Measurements from ENCODE around the gene SKAP2.

GRCh38 chr7:26698194-26698593 lies 166.2 kb downstream of the SKAP2 start:
- TF ChIP-seq CTCF (IDR thresholded peaks at IDR 0.05): no peak
- no peak for TF ChIP-seq POLR2A (IDR thresholded peaks at IDR 0.05)
